Measurements from ENCODE around the gene TMEM25. TPM values are rescaled to one million over a fixed set of nuclear protein-coding genes. Genes with fewer than 3 reads are reported as not detected.
"Not testable (repeated sequence)": the region's sequence is repeated elsewhere in the genome, so short reads cannot be mapped to it uniquely, and the experiment has no call there.

Gene TMEM25
- total RNA-seq: 10 to 100 TPM; 11.6 to 16.1 (median 14.7) TPM
- 8.7 TPM for polyA plus RNA-seq
- long read RNA-seq, donor 1, transcript TMEM25-201 (9 exons, 2,409 nt): major isoform, 9 of 33 reads
- long read RNA-seq, donor 1, partial matches to known transcripts: 2 of 33 reads
- long read RNA-seq, donor 1, other reads (novel, unspliced or antisense): 15 of 33 reads
- long read RNA-seq, donor 2, partial matches to known transcripts: 1 of 14 reads
- long read RNA-seq, donor 2, other reads (novel, unspliced or antisense): 8 of 14 reads
- long read RNA-seq, donor 3, transcript TMEM25-204 (8 exons, 2,395 nt): minor isoform, 6 of 47 reads
- long read RNA-seq, donor 3, transcript TMEM25-201 (9 exons, 2,409 nt): major isoform, 9 of 47 reads
- long read RNA-seq, donor 3, partial matches to known transcripts: 7 of 47 reads
- long read RNA-seq, donor 3, other reads (novel, unspliced or antisense): 18 of 47 reads
- long read RNA-seq, donor 4, partial matches to known transcripts: 1 of 15 reads
- long read RNA-seq, donor 4, other reads (novel, unspliced or antisense): 9 of 15 reads

- intact Hi-C loops (cut with DNase I): no loop called here
- Histone ChIP-seq H3K27ac (ENCODE audit: low read length) (peak within 1 kb of the TSS; percentile 19), H3K9me3 (ENCODE audit: control insufficient read depth, low read length) (no peaks in the 10 kb centered on the region), H3K27me3 (ENCODE audit: control insufficient read depth, insufficient read depth) (no peaks in the 10 kb centered on the region), H3K4me1 (ENCODE audit: control insufficient read depth, insufficient read depth, low read length) (no peaks in the 10 kb centered on the region), H3K4me3 (ENCODE audit: low read length) (peak within 1 kb of the TSS; percentile 56)
- peak; percentile 82 to 88 for ATAC-seq
- DNase-seq: peak; percentile 66 to 88 (median 86)
- 1% methylated on average over 94 of the region's 94 CpGs for WGBS
These were observed at the start of gene TMEM25 for GRCh38 chr11:118530683-118531596. TMEM25 (plus strand) TSS chr11:118531192; CDS start chr11:118531802, 610 bp downstream.

GRCh38 chr11:118481238-118481637 is 49.8 kb upstream of the TMEM25 start:
- H3K4me3 ChIP-seq (ENCODE audit: low read length); DNase-seq; H3K27ac ChIP-seq (ENCODE audit: low read length); H3K4me1 ChIP-seq (ENCODE audit: control insufficient read depth, insufficient read depth, low read length); H3K9me3 ChIP-seq (ENCODE audit: control insufficient read depth, low read length); ATAC-seq; H3K27me3 ChIP-seq (ENCODE audit: control insufficient read depth, insufficient read depth): not testable (repeated sequence)
- WGBS: 98% methylated on average over 1 of the region's 1 CpG
- intact Hi-C loops (cut with DNase I): loop anchor here (5.0 to 10.0 kb wide), 4 partner anchors 89 to 336 kb away; no protein-coding TSS in a partner anchor

- DNase-seq (no peak), ATAC-seq (no peak)
- intact Hi-C loops (cut with DNase I): loop anchor here (5.0 to 10.0 kb wide), 4 partner anchors 92 to 340 kb away; no protein-coding TSS in a partner anchor
- H3K27ac ChIP-seq (ENCODE audit: low read length): no peak overlapping the region
- 94% methylated on average over 3 of the region's 3 CpGs for WGBS
- no peaks in the 10 kb centered on the region for H3K4me1 ChIP-seq (ENCODE audit: control insufficient read depth, insufficient read depth, low read length)
- H3K27me3 ChIP-seq (ENCODE audit: control insufficient read depth, insufficient read depth): no peaks in the 10 kb centered on the region
- no peaks in the 10 kb centered on the region for H3K9me3 ChIP-seq (ENCODE audit: control insufficient read depth, low read length)
- H3K4me3 ChIP-seq (ENCODE audit: low read length): no peak overlapping the region
These were observed 46.6 kb upstream of the TMEM25 start for GRCh38 chr11:118484405-118484804.

GRCh38 chr11:118485273-118485672 is 45.7 kb upstream of the TMEM25 start:
- no peaks in the 10 kb centered on the region for H3K27me3 ChIP-seq (ENCODE audit: control insufficient read depth, insufficient read depth)
- no peak for DNase-seq
- H3K9me3 ChIP-seq (ENCODE audit: control insufficient read depth, low read length): no peaks in the 10 kb centered on the region
- intact Hi-C loops (cut with DNase I): loop anchor here in 3 of 4 donors (5.0 to 10.0 kb wide), 4 partner anchors 83 to 340 kb away; partner anchors contain the start of gene ATP5MG (in 2 of the 3)
- no peaks in the 10 kb centered on the region for H3K4me1 ChIP-seq (ENCODE audit: control insufficient read depth, insufficient read depth, low read length)
- ATAC-seq: no peak
- H3K4me3 ChIP-seq (ENCODE audit: low read length): no peak overlapping the region
- no peak overlapping the region for H3K27ac ChIP-seq (ENCODE audit: low read length)

GRCh38 chr11:118488480-118489109 is 42.4 kb upstream of the TMEM25 start:
- WGBS: 26% methylated on average over 7 of the region's 7 CpGs
- no peaks in the 10 kb centered on the region for H3K27me3 ChIP-seq (ENCODE audit: control insufficient read depth, insufficient read depth)
- no peaks in the 10 kb centered on the region for H3K4me1 ChIP-seq (ENCODE audit: control insufficient read depth, insufficient read depth, low read length)
- H3K27ac ChIP-seq (ENCODE audit: low read length): no peak overlapping the region
- no peak overlapping the region for H3K4me3 ChIP-seq (ENCODE audit: low read length)
- DNase-seq (peak; percentile 58 to 77 (median 65)), ATAC-seq (peak; percentile 59 to 64)
- H3K9me3 ChIP-seq (ENCODE audit: control insufficient read depth, low read length): no peaks in the 10 kb centered on the region
- intact Hi-C loops (cut with DNase I): loop anchor here in 3 of 4 donors (5.0 to 10.0 kb wide), 4 partner anchors 86 to 344 kb away; partner anchors contain the start of gene ATP5MG (in 2 of the 3)

- Histone ChIP-seq H3K4me1 (ENCODE audit: control insufficient read depth, insufficient read depth, low read length) (no peaks in the 10 kb centered on the region), H3K9me3 (ENCODE audit: control insufficient read depth, low read length) (no peaks in the 10 kb centered on the region), H3K4me3 (ENCODE audit: low read length) (no peak overlapping the region), H3K27me3 (ENCODE audit: control insufficient read depth, insufficient read depth) (no peaks in the 10 kb centered on the region), H3K27ac (ENCODE audit: low read length) (no peak overlapping the region)
- WGBS: 83% methylated on average over 4 of the region's 4 CpGs
- DNase-seq (no peak), ATAC-seq (no peak)
- intact Hi-C loops (cut with DNase I): no loop called here
These were observed 40.0 kb upstream of the TMEM25 start for GRCh38 chr11:118491041-118491440.

GRCh38 chr11:118497831-118498230 is 33.2 kb upstream of the TMEM25 start:
- Histone ChIP-seq H3K4me1 (ENCODE audit: control insufficient read depth, insufficient read depth, low read length) (no peaks in the 10 kb centered on the region), H3K27me3 (ENCODE audit: control insufficient read depth, insufficient read depth) (no peaks in the 10 kb centered on the region), H3K9me3 (ENCODE audit: control insufficient read depth, low read length) (no peaks in the 10 kb centered on the region), H3K4me3 (ENCODE audit: low read length) (no peak overlapping the region), H3K27ac (ENCODE audit: low read length) (no peak overlapping the region)
- DNase-seq: no peak
- 84% methylated on average over 4 of the region's 4 CpGs for WGBS
- intact Hi-C loops (cut with DNase I): no loop called here
- no peak for ATAC-seq

- DNase-seq (no peak), ATAC-seq (peak in 1 of 2 donors; percentile 35)
- intact Hi-C loops (cut with DNase I): no loop called here
- H3K27me3 ChIP-seq (ENCODE audit: control insufficient read depth, insufficient read depth): no peaks in the 10 kb centered on the region
- peak overlapping the region; percentile 70 for H3K27ac ChIP-seq (ENCODE audit: low read length)
- H3K9me3 ChIP-seq (ENCODE audit: control insufficient read depth, low read length): no peaks in the 10 kb centered on the region
- 22% methylated on average over 3 of the region's 3 CpGs for WGBS
- peaks cover 2% of the 10 kb centered on the region for H3K4me1 ChIP-seq (ENCODE audit: control insufficient read depth, insufficient read depth, low read length)
- H3K4me3 ChIP-seq (ENCODE audit: low read length): no peak overlapping the region
These were observed 27.8 kb upstream of the TMEM25 start for GRCh38 chr11:118503216-118503615.

GRCh38 chr11:118511601-118512000 is 19.4 kb upstream of the TMEM25 start:
- H3K27ac ChIP-seq (ENCODE audit: low read length): no peak overlapping the region
- no peak overlapping the region for H3K4me3 ChIP-seq (ENCODE audit: low read length)
- DNase-seq (no peak), ATAC-seq (no peak)
- no peaks in the 10 kb centered on the region for H3K4me1 ChIP-seq (ENCODE audit: control insufficient read depth, insufficient read depth, low read length)
- intact Hi-C loops (cut with DNase I): no loop called here
- 80% methylated on average over 5 of the region's 5 CpGs for WGBS
- H3K27me3 ChIP-seq (ENCODE audit: control insufficient read depth, insufficient read depth): no peaks in the 10 kb centered on the region
- H3K9me3 ChIP-seq (ENCODE audit: control insufficient read depth, low read length): no peaks in the 10 kb centered on the region

GRCh38 chr11:118514103-118514502 is 16.9 kb upstream of the TMEM25 start:
- 82% methylated on average over 7 of the region's 7 CpGs for WGBS
- Histone ChIP-seq H3K9me3 (ENCODE audit: control insufficient read depth, low read length) (no peaks in the 10 kb centered on the region), H3K27ac (ENCODE audit: low read length) (no peak overlapping the region), H3K4me3 (ENCODE audit: low read length) (no peak overlapping the region), H3K4me1 (ENCODE audit: control insufficient read depth, insufficient read depth, low read length) (no peaks in the 10 kb centered on the region), H3K27me3 (ENCODE audit: control insufficient read depth, insufficient read depth) (no peaks in the 10 kb centered on the region)
- DNase-seq (no peak), ATAC-seq (no peak)
- intact Hi-C loops (cut with DNase I): no loop called here
